CD4-positive, CD25-positive, alpha-beta regulatory T cell (primary cell): ENCODE data around the gene PGAM4. TPM values are rescaled to one million over a fixed set of nuclear protein-coding genes. Genes with fewer than 3 reads are reported as not detected.
A peak's percentile ranks its signal among the peaks of the same experiment; 100 is the strongest.

Source experiments
- ATAC-seq, 2 donors: fragments of 150-1000 bp; cut with Tn5 transposase; one replicate each; pipeline ENCODE4 v1.10.0; 2021; ENCODE audit warnings: low read depth in 2 of 2, moderate number of reproducible peaks in 2 of 2, moderate library complexity in 1 of 2
- DNase-seq, 3 donors: peaks; one replicate each; pipeline versions ENCODE4 v3.0.0 to v3.0.0-alpha.2; 2012 to 2022; ENCODE audit warnings: mixed read lengths in 1 of 3
- H3K27ac ChIP-seq: one replicate; pipeline ENCODE4 v1.7.0; 2013; ENCODE audit warnings: mild to moderate bottlenecking, low read length; ENCODE audit not compliant: insufficient read depth, poor library complexity, severe bottlenecking
- H3K27me3 ChIP-seq: one replicate; pipeline ENCODE4 v1.7.0; 2013; ENCODE audit warnings: low read length; ENCODE audit not compliant: control insufficient read depth, insufficient read depth
- H3K36me3 ChIP-seq: one replicate; pipeline ENCODE4 v1.7.0; 2013; ENCODE audit warnings: mild to moderate bottlenecking, low read length, moderate library complexity; ENCODE audit not compliant: control insufficient read depth, insufficient read depth
- H3K4me1 ChIP-seq: 2 replicates; pipeline ENCODE4 v1.7.0; 2013; ENCODE audit warnings: mild to moderate bottlenecking, low read length; ENCODE audit not compliant: insufficient read depth, control insufficient read depth, poor library complexity, severe bottlenecking
- H3K4me3 ChIP-seq: one replicate; pipeline ENCODE4 v1.7.0; 2013; ENCODE audit warnings: low read depth, mild to moderate bottlenecking, low read length, moderate library complexity
- H3K9me3 ChIP-seq, 2 experiments: 1 replicate in 1 of 2; 2 replicates in 1 of 2; pipeline ENCODE4 v1.7.0; 2013; ENCODE audit warnings: low read length in 2 of 2, mild to moderate bottlenecking in 1 of 2, moderate library complexity in 1 of 2; ENCODE audit not compliant: control insufficient read depth in 2 of 2
- H3K27ac Mint-ChIP-seq, 3 donors: one replicate each; pipeline ENCODE4 v1.8.0; 2020 to 2022; ENCODE audit warnings: mild to moderate bottlenecking in 3 of 3, mixed read lengths in 3 of 3, moderate library complexity in 2 of 3
- H3K27me3 Mint-ChIP-seq: one replicate; pipeline ENCODE4 v1.8.0; 2022; ENCODE audit warnings: mild to moderate bottlenecking, mixed read lengths
- H3K36me3 Mint-ChIP-seq: one replicate; pipeline ENCODE4 v1.8.0; 2020; ENCODE audit warnings: mixed read lengths
- H3K4me1 Mint-ChIP-seq, 4 donors: one replicate each; pipeline ENCODE4 v1.8.0; 2020 to 2022; ENCODE audit warnings: mixed read lengths in 4 of 4, mild to moderate bottlenecking in 1 of 4
- H3K4me3 Mint-ChIP-seq, 4 donors: one replicate each; pipeline ENCODE4 v1.8.0; 2020 to 2022; ENCODE audit warnings: mild to moderate bottlenecking in 4 of 4, mixed read lengths in 4 of 4, moderate library complexity in 3 of 4
- H3K9me3 Mint-ChIP-seq, 7 donors: one replicate each; pipeline ENCODE4 v1.8.0; 2020 to 2022; ENCODE audit warnings: mixed read lengths in 7 of 7, mild to moderate bottlenecking in 3 of 7, moderate library complexity in 2 of 7
- polyA plus RNA-seq, 4 donors: library from polyadenylated mRNA; unstranded; fragments of 300-500 nt; fragmentation: Illumina TruSeq; gene quantifications; one replicate each; pipeline ENCODE4 v1.2.3, GENCODE V29; 2021
- total RNA-seq: library from RNA; stranded (reverse); gene quantifications from one replicate; pipeline ENCODE4 v1.2.3, GENCODE V29; 2022

PGAM4 gene
- total and polyA plus RNA-seq, 5 donors from 2014 or later: not detected

DNA sequence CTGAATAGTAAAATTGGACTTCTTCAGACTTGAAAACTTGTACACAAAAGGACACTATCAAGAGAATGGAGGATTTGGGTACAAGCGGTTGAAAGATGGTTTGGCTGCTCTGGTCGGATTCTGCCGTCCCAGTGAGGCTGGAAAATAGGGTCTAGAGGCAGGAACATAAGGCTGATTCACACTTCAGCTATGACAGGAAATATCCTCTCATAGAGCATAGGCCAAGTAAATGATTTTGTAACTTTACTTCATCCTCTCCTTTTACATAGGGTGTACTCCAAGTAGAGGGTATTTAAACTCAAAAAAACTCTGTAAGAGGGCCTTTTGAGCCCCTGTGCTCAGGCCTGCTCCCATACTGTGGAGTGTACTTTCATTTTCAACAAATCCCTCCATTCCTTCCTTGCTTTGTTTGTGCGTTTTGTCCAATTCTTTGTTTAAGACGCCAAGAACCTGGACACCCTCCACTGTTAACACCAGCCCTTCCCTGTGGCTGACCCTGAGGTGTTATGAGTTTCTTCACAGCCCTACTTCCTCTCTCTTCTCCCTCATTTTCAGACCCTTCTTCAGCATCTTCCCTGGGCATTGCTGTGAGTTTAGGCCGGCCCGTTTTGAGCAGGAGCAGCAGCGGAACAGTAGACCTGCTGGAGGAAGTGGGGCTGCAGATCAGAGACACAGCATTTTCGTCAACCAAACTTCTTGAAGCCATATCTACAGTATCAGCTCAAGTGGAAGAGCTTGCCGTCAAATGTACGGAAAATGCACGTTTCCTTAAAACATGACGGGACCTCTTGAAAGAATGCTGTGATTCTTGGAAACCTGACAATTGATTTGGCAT is 7.2 kb downstream of the PGAM4 start:
- H3K36me3 Mint-ChIP-seq: peaks cover 3% of the 10 kb centered on the region
- peak in 1 of 2 donors; percentile 67 for ATAC-seq
- H3K4me1 ChIP-seq: no peaks in the 10 kb centered on the region
- H3K9me3 Mint-ChIP-seq: no peaks in the 10 kb centered on the region
- no peaks in the 10 kb centered on the region for H3K9me3 ChIP-seq
- no peaks in the 10 kb centered on the region for H3K27me3 Mint-ChIP-seq
- peak overlapping the region; percentile 35 for H3K4me3 ChIP-seq
- peak overlapping the region in 3 of 4 donors; percentile 64 to 84 (median 69) for H3K4me3 Mint-ChIP-seq
- no peaks in the 10 kb centered on the region for H3K27me3 ChIP-seq
- no peaks in the 10 kb centered on the region for H3K36me3 ChIP-seq
- no peak overlapping the region for H3K27ac ChIP-seq
- H3K27ac Mint-ChIP-seq: peak overlapping the region; percentile 25 to 92 (median 72)
- DNase-seq: peak in 1 of 3 donors; percentile 38
- peaks cover 5 to 30% (median 23%) of the 10 kb centered on the region in 4 donors for H3K4me1 Mint-ChIP-seq

DNA sequence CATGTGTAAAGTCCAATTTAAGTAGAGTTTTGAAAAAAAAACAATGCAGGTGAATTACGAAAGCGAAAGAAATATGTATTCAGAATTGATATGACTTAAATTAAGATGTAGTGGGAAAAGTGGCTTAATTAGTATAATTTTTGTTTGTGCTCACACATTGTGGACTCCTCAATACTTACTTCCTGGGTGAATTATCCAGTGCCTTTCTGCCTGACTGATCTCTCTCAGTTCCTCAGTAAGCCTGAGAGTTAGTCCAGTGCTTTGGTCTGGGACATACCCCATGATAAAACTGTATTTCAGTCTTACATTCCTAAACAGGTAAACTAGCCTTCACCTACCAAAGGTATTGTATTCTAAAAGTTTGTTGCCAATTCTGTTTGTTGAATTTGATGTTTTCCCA is 8.4 kb downstream of the PGAM4 start:
- Histone ChIP-seq H3K4me3 (no peak overlapping the region), H3K9me3 (no peaks in the 10 kb centered on the region), H3K4me1 (no peaks in the 10 kb centered on the region), H3K27ac (no peak overlapping the region), H3K27me3 (no peaks in the 10 kb centered on the region), H3K36me3 (no peaks in the 10 kb centered on the region)
- peak overlapping the region in 1 of 3 donors; percentile 5 for H3K27ac Mint-ChIP-seq
- peaks cover 3% of the 10 kb centered on the region for H3K36me3 Mint-ChIP-seq
- DNase-seq (no peak), ATAC-seq (no peak)
- peaks cover 0 to 1% (median 0%) of the 10 kb centered on the region in 7 donors for H3K9me3 Mint-ChIP-seq
- peak overlapping the region in 1 of 4 donors; percentile 58 for H3K4me3 Mint-ChIP-seq
- H3K4me1 Mint-ChIP-seq: peaks cover 5 to 24% (median 18%) of the 10 kb centered on the region in 4 donors
- H3K27me3 Mint-ChIP-seq: no peaks in the 10 kb centered on the region

DNA sequence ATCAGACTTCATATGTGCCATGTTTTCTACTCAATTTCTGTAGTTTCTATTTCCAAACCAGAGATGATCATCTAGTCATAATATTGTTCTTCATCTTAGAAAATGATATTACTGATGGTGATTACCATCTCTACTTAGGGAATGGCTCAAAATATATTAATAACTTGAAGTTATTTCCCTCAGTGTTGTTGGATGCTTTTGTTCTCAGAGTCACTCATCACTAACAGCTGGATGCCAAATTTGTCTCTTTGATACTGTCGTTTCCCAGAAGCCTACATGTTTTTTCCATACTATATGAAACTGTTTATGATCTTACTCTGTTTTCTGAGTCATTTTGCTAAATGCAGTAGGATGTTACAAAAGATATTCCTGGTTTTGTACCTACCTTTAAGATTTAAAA is 8.9 kb downstream of the PGAM4 start:
- peaks cover 0 to 1% (median 0%) of the 10 kb centered on the region in 7 donors for H3K9me3 Mint-ChIP-seq
- Histone ChIP-seq H3K36me3 (no peaks in the 10 kb centered on the region), H3K9me3 (no peaks in the 10 kb centered on the region), H3K4me1 (no peaks in the 10 kb centered on the region), H3K27ac (no peak overlapping the region), H3K27me3 (no peaks in the 10 kb centered on the region), H3K4me3 (no peak overlapping the region)
- no peak overlapping the region for H3K27ac Mint-ChIP-seq
- no peaks in the 10 kb centered on the region for H3K27me3 Mint-ChIP-seq
- DNase-seq: no peak
- ATAC-seq: no peak
- peak overlapping the region in 1 of 4 donors; percentile 58 for H3K4me3 Mint-ChIP-seq
- H3K36me3 Mint-ChIP-seq: peaks cover 3% of the 10 kb centered on the region
- peaks cover 5 to 26% (median 19%) of the 10 kb centered on the region in 4 donors for H3K4me1 Mint-ChIP-seq

DNA sequence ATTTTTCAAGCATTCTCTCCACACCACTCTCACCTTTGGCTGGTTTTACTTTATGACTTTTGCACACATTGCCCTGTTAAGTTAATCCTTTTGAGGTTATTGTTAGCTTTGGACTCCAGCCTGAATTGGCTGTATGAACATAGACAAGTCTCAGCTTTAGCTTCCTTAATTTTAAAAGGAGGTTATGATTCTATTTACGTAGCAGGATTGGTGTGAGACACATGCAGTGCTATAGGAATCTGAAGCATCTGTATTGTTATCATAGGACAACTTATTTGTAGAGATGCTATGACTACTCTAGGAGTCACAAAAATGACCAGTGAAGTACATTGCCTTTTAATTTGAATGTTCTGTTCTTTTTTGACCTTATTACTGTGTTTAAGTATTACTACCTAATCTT is 15.7 kb downstream of the PGAM4 start:
- Mint-ChIP-seq H3K4me1 (peaks cover 4 to 22% (median 9%) of the 10 kb centered on the region in 4 donors), H3K27me3 (no peaks in the 10 kb centered on the region), H3K4me3 (no peak overlapping the region), H3K36me3 (no peaks in the 10 kb centered on the region), H3K27ac (peak overlapping the region in 1 of 3 donors; percentile 61), H3K9me3 (peaks cover 0 to 1% (median 0%) of the 10 kb centered on the region in 7 donors)
- no peaks in the 10 kb centered on the region for H3K36me3 ChIP-seq
- H3K4me3 ChIP-seq: no peak overlapping the region
- DNase-seq: no peak
- no peak overlapping the region for H3K27ac ChIP-seq
- ATAC-seq: no peak
- H3K4me1 ChIP-seq: no peaks in the 10 kb centered on the region
- H3K27me3 ChIP-seq: no peaks in the 10 kb centered on the region
- no peaks in the 10 kb centered on the region for H3K9me3 ChIP-seq

DNA sequence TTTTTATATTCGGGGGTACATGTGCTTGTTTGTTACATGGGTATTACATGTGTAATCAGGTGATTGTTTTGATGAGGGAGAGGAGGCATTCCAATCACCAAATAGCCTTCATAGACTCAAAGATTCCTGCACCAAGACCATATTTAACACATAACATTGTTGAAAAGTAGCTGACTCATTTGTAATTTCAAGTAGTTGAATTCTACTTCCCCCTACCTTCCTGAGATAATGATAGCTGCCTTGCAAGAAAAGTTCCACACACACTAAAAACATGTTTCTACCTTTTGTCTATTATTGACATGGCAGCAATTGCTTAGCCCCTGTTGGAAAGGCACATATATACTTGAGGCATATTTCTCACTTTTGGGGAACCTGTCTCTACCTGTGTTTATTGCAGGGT is 16.1 kb downstream of the PGAM4 start:
- peak overlapping the region in 1 of 3 donors; percentile 61 for H3K27ac Mint-ChIP-seq
- H3K9me3 Mint-ChIP-seq: peaks cover 0 to 1% (median 0%) of the 10 kb centered on the region in 7 donors
- H3K27me3 Mint-ChIP-seq: no peaks in the 10 kb centered on the region
- no peaks in the 10 kb centered on the region for H3K9me3 ChIP-seq
- H3K36me3 Mint-ChIP-seq: no peaks in the 10 kb centered on the region
- no peak overlapping the region for H3K4me3 ChIP-seq
- no peaks in the 10 kb centered on the region for H3K36me3 ChIP-seq
- peaks cover 4 to 22% (median 9%) of the 10 kb centered on the region in 4 donors for H3K4me1 Mint-ChIP-seq
- H3K4me3 Mint-ChIP-seq: no peak overlapping the region
- ATAC-seq: no peak
- H3K27me3 ChIP-seq: no peaks in the 10 kb centered on the region
- H3K27ac ChIP-seq: no peak overlapping the region
- no peaks in the 10 kb centered on the region for H3K4me1 ChIP-seq
- DNase-seq: no peak

DNA sequence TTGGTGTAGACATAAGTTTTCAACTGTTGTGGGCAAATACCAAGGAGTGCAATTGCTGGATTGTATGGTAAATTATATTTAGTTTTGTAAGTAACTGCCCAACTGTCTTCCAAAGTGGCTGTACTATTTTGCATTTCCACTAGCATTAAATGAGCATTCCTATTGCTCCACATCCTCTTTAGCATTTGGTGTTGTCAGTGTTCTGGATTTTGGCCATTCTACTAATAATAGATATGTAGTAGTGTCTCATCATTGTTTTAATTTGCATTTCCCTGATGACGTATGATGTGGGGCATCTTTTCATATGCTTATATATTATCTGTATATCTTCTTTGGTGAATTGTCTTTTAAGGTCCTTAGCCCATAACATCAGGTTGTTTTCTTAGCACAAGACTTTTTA is 17.3 kb downstream of the PGAM4 start:
- Histone ChIP-seq H3K4me1 (no peaks in the 10 kb centered on the region), H3K27me3 (no peaks in the 10 kb centered on the region), H3K4me3 (no peak overlapping the region), H3K36me3 (no peaks in the 10 kb centered on the region), H3K9me3 (no peaks in the 10 kb centered on the region), H3K27ac (no peak overlapping the region)
- Mint-ChIP-seq H3K27me3 (no peaks in the 10 kb centered on the region), H3K27ac (no peak overlapping the region), H3K9me3 (peaks cover 0 to 1% (median 0%) of the 10 kb centered on the region in 7 donors), H3K36me3 (no peaks in the 10 kb centered on the region), H3K4me1 (peaks cover 2 to 17% (median 8%) of the 10 kb centered on the region in 4 donors), H3K4me3 (no peak overlapping the region)
- no peak for DNase-seq
- no peak for ATAC-seq

DNA sequence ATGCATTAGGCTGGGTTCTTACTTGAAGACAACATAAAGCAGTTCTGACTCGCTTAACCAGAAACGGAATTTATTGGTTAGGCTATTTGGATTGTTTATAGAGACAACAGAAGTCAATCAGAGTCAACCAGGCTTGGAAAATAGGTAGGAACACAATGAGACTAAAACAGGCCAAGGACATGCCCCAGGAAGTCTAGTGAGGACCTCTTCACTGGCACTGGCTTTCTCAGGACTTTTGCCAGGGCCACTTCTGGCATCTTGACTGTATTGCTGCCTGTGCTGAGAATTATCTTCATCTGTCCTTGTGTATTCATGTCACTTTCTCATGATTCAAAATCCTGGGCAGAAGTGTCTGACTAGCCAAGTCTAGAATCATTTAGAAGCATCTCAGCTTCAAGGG is 19.6 kb downstream of the PGAM4 start:
- no peaks in the 10 kb centered on the region for H3K36me3 Mint-ChIP-seq
- DNase-seq: no peak

DNA sequence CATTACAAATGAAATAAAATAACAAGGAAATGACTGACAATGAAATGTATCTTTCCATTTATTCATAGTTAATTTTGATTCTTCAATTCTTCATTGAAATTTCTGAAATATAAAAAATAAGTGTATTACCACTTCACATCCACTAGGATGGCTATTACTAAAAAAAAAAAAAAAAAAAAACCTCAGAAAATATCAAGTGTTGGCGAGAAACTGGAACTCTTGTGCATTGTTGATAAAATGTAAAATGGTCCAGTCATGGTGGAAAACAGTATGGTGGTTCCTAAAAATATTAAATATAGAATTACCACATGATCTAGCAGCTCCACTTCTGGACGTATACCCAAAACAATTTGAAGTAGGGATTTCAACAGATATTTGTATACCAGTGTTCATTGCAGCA is 22.9 kb downstream of the PGAM4 start:
- Mint-ChIP-seq H3K9me3 (no peaks in the 10 kb centered on the region), H3K4me1 (peaks cover 0 to 17% (median 0%) of the 10 kb centered on the region in 4 donors), H3K4me3 (no peak overlapping the region), H3K27me3 (no peaks in the 10 kb centered on the region), H3K36me3 (no peaks in the 10 kb centered on the region), H3K27ac (no peak overlapping the region)
- no peaks in the 10 kb centered on the region for H3K9me3 ChIP-seq
- DNase-seq (no peak), ATAC-seq (no peak)
- H3K4me1 ChIP-seq: no peaks in the 10 kb centered on the region
- H3K36me3 ChIP-seq: no peaks in the 10 kb centered on the region
- H3K27me3 ChIP-seq: no peaks in the 10 kb centered on the region
- no peak overlapping the region for H3K27ac ChIP-seq
- H3K4me3 ChIP-seq: no peak overlapping the region

More for the DNA sequence above, 19.6 kb downstream of the PGAM4 start:
- Mint-ChIP-seq H3K9me3 (no peaks in the 10 kb centered on the region), H3K4me3 (no peak overlapping the region), H3K27me3 (no peaks in the 10 kb centered on the region), H3K4me1 (peaks cover 2 to 15% (median 6%) of the 10 kb centered on the region in 4 donors), H3K27ac (no peak overlapping the region)
- H3K4me3 ChIP-seq: no peak overlapping the region
- H3K36me3 ChIP-seq: no peaks in the 10 kb centered on the region
- H3K27me3 ChIP-seq: no peaks in the 10 kb centered on the region
- H3K9me3 ChIP-seq: no peaks in the 10 kb centered on the region
- H3K4me1 ChIP-seq: no peaks in the 10 kb centered on the region
- ATAC-seq: no peak
- H3K27ac ChIP-seq: no peak overlapping the region
